ENCODE results near the gene NMRAL1. TPM values are rescaled to one million over a fixed set of nuclear protein-coding genes. Genes with fewer than 3 reads are reported as not detected.

The NMRAL1 gene
- total RNA-seq, 1 donor, result 24.8 TPM

- no peak overlapping the region for H3K4me3 ChIP-seq (ENCODE audit: low read length)
- H3K4me1 ChIP-seq (ENCODE audit: insufficient read depth, low read length), result peaks cover 27% of the 10 kb centered on the region
- no peaks in the 10 kb centered on the region for H3K9me3 ChIP-seq (ENCODE audit: low read depth, low read length)
- H3K27me3 ChIP-seq (ENCODE audit: insufficient read depth, low read length), result no peaks in the 10 kb centered on the region
Measured at GRCh38 chr16:4488499-4488967, 14.1 kb upstream of the NMRAL1 start.

- H3K4me3 ChIP-seq (ENCODE audit: low read length), result no peak overlapping the region
- no peaks in the 10 kb centered on the region for H3K9me3 ChIP-seq (ENCODE audit: low read depth, low read length)
- H3K4me1 ChIP-seq (ENCODE audit: insufficient read depth, low read length), result peaks cover 23% of the 10 kb centered on the region
- H3K27me3 ChIP-seq (ENCODE audit: insufficient read depth, low read length), result no peaks in the 10 kb centered on the region
Measured at GRCh38 chr16:4487955-4488498, 13.6 kb upstream of the NMRAL1 start.

GRCh38 chr16:4486126-4486893 is 11.9 kb upstream of the NMRAL1 start:
- H3K9me3 ChIP-seq (ENCODE audit: low read depth, low read length), result no peaks in the 10 kb centered on the region
- H3K4me3 ChIP-seq (ENCODE audit: low read length), result no peak overlapping the region
- H3K27me3 ChIP-seq (ENCODE audit: insufficient read depth, low read length), result no peaks in the 10 kb centered on the region
- peaks cover 23% of the 10 kb centered on the region for H3K4me1 ChIP-seq (ENCODE audit: insufficient read depth, low read length)

- Histone ChIP-seq H3K4me3 (ENCODE audit: low read length) (no peak overlapping the region), H3K9me3 (ENCODE audit: low read depth, low read length) (no peaks in the 10 kb centered on the region), H3K4me1 (ENCODE audit: insufficient read depth, low read length) (peaks cover 20% of the 10 kb centered on the region), H3K27me3 (ENCODE audit: insufficient read depth, low read length) (no peaks in the 10 kb centered on the region)
Measured at GRCh38 chr16:4481963-4482362, 7.5 kb upstream of the NMRAL1 start.

GRCh38 chr16:4481526-4481925 is 7.1 kb upstream of the NMRAL1 start:
- Histone ChIP-seq H3K27me3 (ENCODE audit: insufficient read depth, low read length) (no peaks in the 10 kb centered on the region), H3K4me3 (ENCODE audit: low read length) (no peak overlapping the region), H3K9me3 (ENCODE audit: low read depth, low read length) (no peaks in the 10 kb centered on the region), H3K4me1 (ENCODE audit: insufficient read depth, low read length) (peaks cover 21% of the 10 kb centered on the region)

- Histone ChIP-seq H3K27me3 (ENCODE audit: insufficient read depth, low read length) (no peaks in the 10 kb centered on the region), H3K4me1 (ENCODE audit: insufficient read depth, low read length) (peaks cover 47% of the 10 kb centered on the region), H3K9me3 (ENCODE audit: low read depth, low read length) (no peaks in the 10 kb centered on the region), H3K4me3 (ENCODE audit: low read length) (no peak overlapping the region)
Measured at GRCh38 chr16:4477966-4478365, 3.5 kb upstream of the NMRAL1 start.

GRCh38 chr16:4475880-4476788 is 1.7 kb upstream of the NMRAL1 start, which contains the start of gene HMOX2:
Gene HMOX2 (plus strand): TSS chr16:4476398. CDS start chr16:4505525, 29,127 bp downstream.
- peaks cover 47% of the 10 kb centered on the region for H3K4me1 ChIP-seq (ENCODE audit: insufficient read depth, low read length)
- no peaks in the 10 kb centered on the region for H3K27me3 ChIP-seq (ENCODE audit: insufficient read depth, low read length)
- no peaks in the 10 kb centered on the region for H3K9me3 ChIP-seq (ENCODE audit: low read depth, low read length)
- peak within 1 kb of the TSS; percentile 91 for H3K4me3 ChIP-seq (ENCODE audit: low read length)

- Histone ChIP-seq H3K27me3 (ENCODE audit: insufficient read depth, low read length) (no peaks in the 10 kb centered on the region), H3K4me1 (ENCODE audit: insufficient read depth, low read length) (peaks cover 38% of the 10 kb centered on the region), H3K4me3 (ENCODE audit: low read length) (no peak overlapping the region), H3K9me3 (ENCODE audit: low read depth, low read length) (no peaks in the 10 kb centered on the region)
Measured at GRCh38 chr16:4472880-4473279, 1.5 kb downstream of the NMRAL1 start.

- Histone ChIP-seq H3K27me3 (ENCODE audit: insufficient read depth, low read length) (no peaks in the 10 kb centered on the region), H3K4me1 (ENCODE audit: insufficient read depth, low read length) (peaks cover 33% of the 10 kb centered on the region), H3K4me3 (ENCODE audit: low read length) (no peak overlapping the region), H3K9me3 (ENCODE audit: low read depth, low read length) (no peaks in the 10 kb centered on the region)
Measured at GRCh38 chr16:4471869-4472268, 2.6 kb downstream of the NMRAL1 start.

- peaks cover 20% of the 10 kb centered on the region for H3K4me1 ChIP-seq (ENCODE audit: insufficient read depth, low read length)
- no peak overlapping the region for H3K4me3 ChIP-seq (ENCODE audit: low read length)
Measured at GRCh38 chr16:4468972-4469371, 5.5 kb downstream of the NMRAL1 start.

GRCh38 chr16:4467916-4468315 is 6.5 kb downstream of the NMRAL1 start:
- peaks cover 15% of the 10 kb centered on the region for H3K4me1 ChIP-seq (ENCODE audit: insufficient read depth, low read length)
- no peaks in the 10 kb centered on the region for H3K27me3 ChIP-seq (ENCODE audit: insufficient read depth, low read length)
- no peaks in the 10 kb centered on the region for H3K9me3 ChIP-seq (ENCODE audit: low read depth, low read length)
- no peak overlapping the region for H3K4me3 ChIP-seq (ENCODE audit: low read length)

More at GRCh38 chr16:4468972-4469371, 5.5 kb downstream of the NMRAL1 start:
- H3K27me3 ChIP-seq (ENCODE audit: insufficient read depth, low read length), result no peaks in the 10 kb centered on the region
- no peaks in the 10 kb centered on the region for H3K9me3 ChIP-seq (ENCODE audit: low read depth, low read length)

- no peaks in the 10 kb centered on the region for H3K9me3 ChIP-seq (ENCODE audit: low read depth, low read length)
- H3K4me1 ChIP-seq (ENCODE audit: insufficient read depth, low read length), result peaks cover 15% of the 10 kb centered on the region
- no peak overlapping the region for H3K4me3 ChIP-seq (ENCODE audit: low read length)
- H3K27me3 ChIP-seq (ENCODE audit: insufficient read depth, low read length), result no peaks in the 10 kb centered on the region
Measured at GRCh38 chr16:4465977-4466779, 8.2 kb downstream of the NMRAL1 start.

GRCh38 chr16:4463522-4464163 is 10.8 kb downstream of the NMRAL1 start:
- Histone ChIP-seq H3K4me1 (ENCODE audit: insufficient read depth, low read length) (peaks cover 30% of the 10 kb centered on the region), H3K27me3 (ENCODE audit: insufficient read depth, low read length) (no peaks in the 10 kb centered on the region), H3K9me3 (ENCODE audit: low read depth, low read length) (no peaks in the 10 kb centered on the region), H3K4me3 (ENCODE audit: low read length) (no peak overlapping the region)
